Peyer's patch (tissue), 4 donors: ENCODE data around the gene EIF4E2. TPM values are rescaled to one million over a fixed set of nuclear protein-coding genes. Genes with fewer than 3 reads are reported as not detected.

ENCODE experiments used
- DNase-seq, 3 donors: peaks; one replicate each; pipeline ENCODE4 v3.0.0-alpha.2; 2017 to 2019
- H3K27ac ChIP-seq, 4 donors: fragments of 200-600 bp; sonication (generic); one replicate each; pipeline ENCODE4 v1.5.1; 2016 to 2019
- H3K27me3 ChIP-seq, 2 donors: fragments of 200-600 bp; sonication (generic); one replicate each; pipeline ENCODE4 v1.5.1; 2019
- H3K36me3 ChIP-seq, 3 donors: fragments of 200-600 bp; sonication (generic); one replicate each; pipeline ENCODE4 v1.5.1; 2016 to 2019
- H3K4me1 ChIP-seq, 4 donors: fragments of 200-600 bp; sonication (generic); one replicate each; pipeline ENCODE4 v1.5.1; 2016 to 2019
- H3K4me3 ChIP-seq, 4 donors: fragments of 200-600 bp; sonication (generic); 1 replicate in 3 of 4; 2 replicates in 1 of 4; pipeline ENCODE4 v1.5.1; 2016 to 2019; ENCODE audit warnings: mild to moderate bottlenecking in 1 of 4
- H3K9me3 ChIP-seq, 4 donors: fragments of 200-600 bp; sonication (generic); one replicate each; pipeline ENCODE4 v1.5.1; 2016 to 2019; ENCODE audit warnings: mild to moderate bottlenecking in 1 of 4
- POLR2A ChIP-seq, 2 donors: fragments of 450-650 bp; IDR thresholded peaks; one replicate each; pipeline ENCODE4 v1.5.1; 2017; ENCODE audit warnings: antibody characterized with exemption in 2 of 2, mild to moderate bottlenecking in 2 of 2, moderate library complexity in 2 of 2
- total RNA-seq, 4 donors: library from RNA; depleted of rRNA; stranded (reverse); fragments of >200 nt; gene quantifications; one replicate each; pipeline ENCODE4 v1.1.0, GENCODE V29; 2016
- TF ChIP-seq, protein P1 (sequence below), 6 experiments: fragments of 450-650 bp in 4 of 6; fragments of 200-600 bp in 2 of 6; sonication (generic) in 1 of 6; IDR thresholded peaks; one replicate each; pipeline ENCODE4 v1.5.1; 2017 to 2019; ENCODE audit warnings: antibody characterized with exemption in 6 of 6, mild to moderate bottlenecking in 3 of 6, moderate library complexity in 1 of 6

Gene EIF4E2
- total RNA-seq, 4 donors from 2014 or later = 33.0 to 51.8 (median 44.1) TPM

DNA sequence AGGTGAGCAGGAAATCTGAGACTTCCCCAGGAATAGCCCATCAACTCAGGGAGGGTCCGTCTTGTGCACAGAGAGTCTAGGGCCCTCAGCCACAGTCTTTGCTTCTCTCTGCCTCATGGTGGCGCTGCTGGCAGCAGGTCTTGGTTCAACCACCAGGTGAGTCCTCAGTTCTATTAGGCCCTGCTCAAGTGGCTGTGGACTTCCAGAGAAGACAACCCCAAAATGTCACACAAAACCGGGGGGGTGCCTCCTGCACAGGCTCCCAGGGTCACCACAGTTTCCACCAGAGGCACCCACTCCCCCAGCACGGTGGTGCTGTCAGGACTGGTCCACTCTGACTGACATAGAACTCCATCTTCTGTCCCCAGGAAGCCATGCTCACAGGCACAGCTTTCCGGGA is 13.4 kb upstream of the EIF4E2 start:
- Histone ChIP-seq H3K27ac (no peak overlapping the region), H3K4me1 (no peaks in the 10 kb centered on the region), H3K9me3 (peaks cover 0 to 9% (median 2%) of the 10 kb centered on the region in 4 donors), H3K36me3 (no peaks in the 10 kb centered on the region), H3K4me3 (no peak overlapping the region), H3K27me3 (no peaks in the 10 kb centered on the region)
- DNase-seq = peak in 2 of 3 donors; percentile 45 to 50
- TF ChIP-seq POLR2A (IDR thresholded peaks at IDR 0.05) = no peak
- TF ChIP-seq, protein P1, sequence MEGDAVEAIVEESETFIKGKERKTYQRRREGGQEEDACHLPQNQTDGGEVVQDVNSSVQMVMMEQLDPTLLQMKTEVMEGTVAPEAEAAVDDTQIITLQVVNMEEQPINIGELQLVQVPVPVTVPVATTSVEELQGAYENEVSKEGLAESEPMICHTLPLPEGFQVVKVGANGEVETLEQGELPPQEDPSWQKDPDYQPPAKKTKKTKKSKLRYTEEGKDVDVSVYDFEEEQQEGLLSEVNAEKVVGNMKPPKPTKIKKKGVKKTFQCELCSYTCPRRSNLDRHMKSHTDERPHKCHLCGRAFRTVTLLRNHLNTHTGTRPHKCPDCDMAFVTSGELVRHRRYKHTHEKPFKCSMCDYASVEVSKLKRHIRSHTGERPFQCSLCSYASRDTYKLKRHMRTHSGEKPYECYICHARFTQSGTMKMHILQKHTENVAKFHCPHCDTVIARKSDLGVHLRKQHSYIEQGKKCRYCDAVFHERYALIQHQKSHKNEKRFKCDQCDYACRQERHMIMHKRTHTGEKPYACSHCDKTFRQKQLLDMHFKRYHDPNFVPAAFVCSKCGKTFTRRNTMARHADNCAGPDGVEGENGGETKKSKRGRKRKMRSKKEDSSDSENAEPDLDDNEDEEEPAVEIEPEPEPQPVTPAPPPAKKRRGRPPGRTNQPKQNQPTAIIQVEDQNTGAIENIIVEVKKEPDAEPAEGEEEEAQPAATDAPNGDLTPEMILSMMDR (IDR thresholded peaks at IDR 0.05) = peak in 3 of 6 experiments; percentile 33 to 44 (median 34)

DNA sequence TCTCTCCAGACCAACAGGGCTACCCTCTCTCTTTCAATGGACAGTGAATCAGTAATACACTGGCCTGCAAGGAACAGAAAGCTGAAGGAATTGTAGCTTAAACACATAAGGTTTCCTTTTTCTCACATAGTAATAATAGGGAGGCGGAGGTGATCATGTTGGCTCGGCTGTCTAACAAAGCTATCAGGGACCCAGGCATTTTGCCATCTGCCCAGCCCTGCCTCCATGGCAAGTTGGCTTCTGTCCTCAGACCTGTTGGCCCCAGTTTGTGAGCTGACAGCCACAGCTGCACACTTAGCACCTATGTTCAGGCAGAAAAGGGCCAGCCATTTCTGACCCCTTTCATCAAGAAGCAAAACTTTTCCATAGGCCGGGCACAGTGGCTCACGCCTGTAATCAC is 13.0 kb upstream of the EIF4E2 start:
- H3K27ac ChIP-seq = no peak overlapping the region
- DNase-seq = peak in 1 of 3 donors; percentile 18
- no peaks in the 10 kb centered on the region for H3K36me3 ChIP-seq
- no peaks in the 10 kb centered on the region for H3K27me3 ChIP-seq
- H3K9me3 ChIP-seq = peaks cover 0 to 9% (median 2%) of the 10 kb centered on the region in 4 donors
- no peak overlapping the region for H3K4me3 ChIP-seq
- TF ChIP-seq, protein P1 (IDR thresholded peaks at IDR 0.05) = no peak
- TF ChIP-seq POLR2A (IDR thresholded peaks at IDR 0.05) = no peak
- no peaks in the 10 kb centered on the region for H3K4me1 ChIP-seq

DNA sequence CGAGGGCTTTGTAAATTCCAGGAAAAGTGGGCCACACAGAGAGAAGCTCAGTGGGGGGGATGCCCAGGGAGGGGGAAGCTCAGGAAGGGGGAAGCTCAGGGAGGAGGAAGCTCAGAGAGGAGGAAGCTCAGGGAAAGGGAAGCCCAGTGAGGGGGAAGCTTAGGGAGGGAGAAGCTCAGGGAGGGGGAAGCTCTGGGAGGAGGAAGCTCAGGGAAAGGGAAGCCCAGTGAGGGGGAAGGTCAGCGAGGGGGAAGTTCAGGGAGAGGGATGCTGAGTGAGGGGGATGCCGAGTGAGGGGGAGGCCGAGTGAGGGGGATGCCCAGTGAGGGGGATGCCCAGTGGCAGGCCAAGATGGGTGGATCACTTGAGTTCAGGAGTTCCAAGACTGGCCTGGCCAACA is 11.8 kb upstream of the EIF4E2 start:
- H3K27ac ChIP-seq = no peak overlapping the region

DNA sequence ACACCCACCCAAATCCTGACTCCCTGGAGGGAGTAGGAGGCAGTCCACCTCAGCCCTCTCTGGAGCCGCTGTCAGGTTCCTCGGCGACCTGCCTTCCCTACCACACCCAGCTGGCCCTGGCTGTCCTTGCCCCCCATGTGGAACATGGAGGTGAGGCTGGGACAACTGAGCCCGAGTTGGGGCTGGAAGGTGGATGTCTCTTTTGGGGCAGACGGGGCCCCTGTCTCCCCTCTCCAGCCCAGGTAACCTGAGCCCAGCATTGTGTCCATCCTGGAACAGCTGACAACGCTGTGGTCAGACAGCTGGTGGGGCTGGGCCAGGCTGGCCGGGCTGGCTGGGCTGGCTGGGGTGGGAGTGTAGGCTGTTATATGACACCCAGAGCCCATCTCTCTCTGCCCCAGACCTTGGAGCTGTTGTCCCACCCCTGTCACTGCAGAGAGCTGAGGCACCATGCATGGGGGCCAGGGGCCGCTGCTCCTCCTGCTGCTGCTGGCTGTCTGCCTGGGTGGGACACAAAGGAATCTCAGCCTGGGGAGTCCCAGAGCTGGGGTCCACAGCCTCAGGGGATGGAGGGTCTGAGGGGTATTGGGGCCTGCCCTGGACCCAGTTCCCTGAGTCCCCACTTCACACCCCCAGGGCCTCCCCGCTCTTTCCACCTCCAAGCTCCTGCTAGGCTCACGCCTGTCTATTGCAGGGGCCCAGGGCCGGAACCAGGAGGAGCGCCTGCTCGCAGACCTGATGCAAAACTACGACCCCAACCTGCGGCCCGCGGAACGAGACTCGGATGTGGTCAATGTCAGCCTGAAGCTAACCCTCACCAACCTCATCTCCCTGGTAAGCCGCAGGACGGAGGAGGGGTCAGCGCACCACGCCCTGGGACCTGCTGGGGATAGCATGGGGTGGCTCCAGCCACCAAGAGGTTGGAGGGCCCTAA is 10.9 kb upstream of the EIF4E2 start, which contains the start of gene CHRNG:
Gene CHRNG (plus strand): TSS at position 395 of the 934 bp plus-strand sequence. CDS start 56 bp downstream, at position 451.
- peak in 2 of 3 donors; percentile 46 to 49 for DNase-seq
- TF ChIP-seq, protein P1 (IDR thresholded peaks at IDR 0.05) = no peak
- TF ChIP-seq POLR2A (IDR thresholded peaks at IDR 0.05) = no peak
- H3K27me3 ChIP-seq = no peaks in the 10 kb centered on the region

More for the DNA sequence above, 11.8 kb upstream of the EIF4E2 start:
- Histone ChIP-seq H3K36me3 (no peaks in the 10 kb centered on the region), H3K9me3 (peaks cover 0 to 9% (median 2%) of the 10 kb centered on the region in 4 donors), H3K4me3 (no peak overlapping the region), H3K27me3 (no peaks in the 10 kb centered on the region), H3K4me1 (no peaks in the 10 kb centered on the region)
- DNase-seq = peak in 2 of 3 donors; percentile 18 to 36
- TF ChIP-seq, protein P1 (IDR thresholded peaks at IDR 0.05) = no peak
- TF ChIP-seq POLR2A (IDR thresholded peaks at IDR 0.05) = no peak

DNA sequence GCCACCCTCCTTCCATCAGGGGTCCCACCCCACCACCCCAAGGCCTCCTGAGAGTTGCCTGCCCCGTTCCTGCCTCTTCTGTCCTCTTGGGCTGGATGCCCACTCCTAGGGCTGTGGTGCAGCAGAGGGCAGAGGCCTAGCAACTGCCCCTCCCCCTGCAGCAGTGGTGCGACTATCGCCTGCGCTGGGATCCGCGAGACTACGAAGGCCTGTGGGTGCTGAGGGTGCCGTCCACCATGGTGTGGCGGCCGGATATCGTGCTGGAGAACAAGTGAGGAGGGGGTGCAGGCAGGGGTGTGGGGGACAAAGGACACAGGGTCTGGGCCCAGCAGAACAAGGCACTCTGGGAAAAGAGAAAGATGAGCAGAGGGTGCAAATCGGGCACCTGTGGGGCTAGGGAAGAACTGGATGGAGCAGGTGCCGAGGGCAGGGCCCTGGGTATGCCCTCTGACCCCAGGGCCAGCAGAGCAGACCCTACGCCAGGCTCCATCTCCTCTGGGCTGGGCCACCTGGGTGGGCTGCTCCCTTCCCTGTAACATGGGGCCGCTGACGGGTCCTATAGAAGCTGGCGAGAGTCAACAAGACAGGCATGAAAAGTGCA is 9.9 kb upstream of the EIF4E2 start:
- TF ChIP-seq POLR2A (IDR thresholded peaks at IDR 0.05) = no peak
- TF ChIP-seq, protein P1 (IDR thresholded peaks at IDR 0.05) = no peak
- Histone ChIP-seq H3K9me3 (peaks cover 0 to 9% (median 2%) of the 10 kb centered on the region in 4 donors), H3K27ac (no peak overlapping the region), H3K4me3 (no peak overlapping the region), H3K36me3 (no peaks in the 10 kb centered on the region), H3K27me3 (no peaks in the 10 kb centered on the region), H3K4me1 (no peaks in the 10 kb centered on the region)
- peak in 2 of 3 donors; percentile 38 to 40 for DNase-seq

More for the DNA sequence above, 10.9 kb upstream of the EIF4E2 start, which contains the start of gene CHRNG:
- Histone ChIP-seq H3K4me3 (no peak within 1 kb of the TSS), H3K36me3 (no peaks in the 10 kb centered on the region), H3K27ac (no peak within 1 kb of the TSS), H3K4me1 (no peaks in the 10 kb centered on the region), H3K9me3 (peaks cover 0 to 9% (median 2%) of the 10 kb centered on the region in 4 donors)
